SJSA1 (cell line): Measurements from ENCODE around the gene TAF4. TPM values are rescaled to one million over a fixed set of nuclear protein-coding genes. Genes with fewer than 3 reads are reported as not detected.
A peak's percentile ranks its signal among the peaks of the same experiment; 100 is the strongest.

Experiments used
- DNase-seq, 2 experiments: peaks; one replicate each; pipeline ENCODE4 v3.0.0-alpha.2; 2015 to 2020; ENCODE audit warnings: low spot score in 2 of 2, low read depth in 1 of 2
- H3K27ac ChIP-seq: fragments of 250-450 bp; sonication (Bioruptor Pico); 2 replicates; pipeline ENCODE4 v1.5.1; 2020; ENCODE audit warnings: mild to moderate bottlenecking, moderate library complexity
- H3K27me3 ChIP-seq: fragments of 250-450 bp; sonication (Bioruptor Pico); replicated peaks from 2 replicates; pipeline ENCODE4 v1.5.1; 2020; ENCODE audit warnings: mild to moderate bottlenecking, moderate library complexity
- H3K36me3 ChIP-seq: fragments of 250-450 bp; sonication (Bioruptor Pico); 2 replicates; pipeline ENCODE4 v1.5.1; 2020; ENCODE audit warnings: mild to moderate bottlenecking
- H3K4me1 ChIP-seq: fragments of 250-450 bp; sonication (Bioruptor Pico); replicated peaks from 2 replicates; pipeline ENCODE4 v1.6.1; 2021; ENCODE audit warnings: mild to moderate bottlenecking
- H3K4me3 ChIP-seq: fragments of 250-450 bp; sonication (Bioruptor Pico); 2 replicates; pipeline ENCODE4 v1.5.1; 2020; ENCODE audit warnings: mild to moderate bottlenecking
- H3K9me3 ChIP-seq: fragments of 250-450 bp; sonication (Bioruptor Pico); replicated peaks from 2 replicates; pipeline ENCODE4 v1.5.1; 2020; ENCODE audit warnings: mild to moderate bottlenecking
- total RNA-seq: library from RNA; depleted of rRNA; stranded (reverse); fragments of >200 nt; shearing (Covaris generic); gene quantifications from 2 replicates; pipeline ENCODE4 v1.2.3, GENCODE V29; 2014

Gene TAF4
- total RNA-seq, 1 experiment from 2014 or later, result 7.1 TPM

DNA sequence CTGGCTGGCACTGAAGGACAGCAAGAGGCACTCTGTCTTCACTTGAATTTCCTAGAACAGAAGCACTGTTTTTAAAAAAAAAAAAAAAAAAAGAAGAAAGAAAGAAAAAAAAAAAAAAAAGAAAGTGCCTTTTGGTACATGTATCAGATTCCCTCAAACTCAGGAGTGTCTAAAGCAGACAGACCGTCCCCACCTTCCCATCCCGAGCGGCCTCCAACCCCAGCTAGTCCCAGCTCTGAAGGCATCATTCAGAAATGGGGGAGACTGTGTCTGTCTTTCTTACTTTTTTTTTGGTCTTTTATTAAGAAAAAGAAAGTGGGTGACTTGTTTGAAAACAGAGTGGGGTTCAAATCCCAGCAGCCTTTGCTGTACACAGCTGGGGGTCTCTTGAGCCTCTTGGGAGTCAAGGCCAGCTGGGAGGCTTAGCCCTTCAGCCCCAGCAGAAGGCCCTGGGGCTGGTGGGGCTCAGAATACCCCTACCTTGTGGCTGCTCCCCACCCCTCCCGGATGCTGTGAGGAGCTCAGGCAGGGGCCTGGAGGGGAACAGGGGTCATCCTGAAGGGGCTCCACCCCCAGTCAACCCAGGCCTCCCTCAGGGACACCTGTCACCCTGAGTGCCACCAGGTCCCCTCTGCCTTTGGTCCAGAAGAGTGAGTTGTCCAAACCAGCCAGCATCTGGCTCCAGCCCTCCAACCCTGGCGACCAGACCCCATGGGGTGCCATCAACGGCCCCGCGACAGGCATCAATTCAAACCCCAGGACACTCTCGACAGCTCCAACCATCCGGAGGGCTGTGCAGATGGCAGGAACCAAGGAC, 128.3 kb downstream of the TAF4 start:
- no peaks in the 10 kb centered on the region for H3K4me1 ChIP-seq
- no peaks in the 10 kb centered on the region for H3K9me3 ChIP-seq
- peaks cover 10% of the 10 kb centered on the region; the same call in 1 of the 2 replicates for H3K27me3 ChIP-seq
- no peaks in the 10 kb centered on the region for H3K36me3 ChIP-seq
- no peak overlapping the region for H3K4me3 ChIP-seq
- H3K27ac ChIP-seq, result no peak overlapping the region
- peak in 1 of 2 experiments; percentile 22 for DNase-seq

DNA sequence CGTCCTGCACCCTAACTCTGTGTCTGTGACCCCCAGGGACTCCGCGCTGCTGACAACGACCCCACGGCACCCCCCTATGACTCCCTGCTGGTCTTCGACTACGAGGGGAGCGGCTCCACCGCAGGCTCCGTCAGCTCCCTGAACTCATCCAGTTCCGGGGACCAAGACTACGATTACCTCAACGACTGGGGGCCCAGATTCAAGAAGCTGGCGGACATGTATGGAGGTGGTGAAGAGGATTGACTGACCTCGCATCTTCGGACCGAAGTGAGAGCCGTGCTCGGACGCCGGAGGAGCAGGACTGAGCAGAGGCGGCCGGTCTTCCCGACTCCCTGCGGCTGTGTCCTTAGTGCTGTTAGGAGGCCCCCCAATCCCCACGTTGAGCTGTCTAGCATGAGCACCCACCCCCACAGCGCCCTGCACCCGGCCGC, 129.0 kb downstream of the TAF4 start:
- peak in 1 of 2 experiments; percentile 41 for DNase-seq
- H3K9me3 ChIP-seq, result no peaks in the 10 kb centered on the region
- H3K36me3 ChIP-seq, result no peaks in the 10 kb centered on the region
- no peaks in the 10 kb centered on the region for H3K4me1 ChIP-seq
- H3K4me3 ChIP-seq, result no peak overlapping the region
- peaks cover 10% of the 10 kb centered on the region; the same call in 1 of the 2 replicates for H3K27me3 ChIP-seq
- no peak overlapping the region for H3K27ac ChIP-seq

DNA sequence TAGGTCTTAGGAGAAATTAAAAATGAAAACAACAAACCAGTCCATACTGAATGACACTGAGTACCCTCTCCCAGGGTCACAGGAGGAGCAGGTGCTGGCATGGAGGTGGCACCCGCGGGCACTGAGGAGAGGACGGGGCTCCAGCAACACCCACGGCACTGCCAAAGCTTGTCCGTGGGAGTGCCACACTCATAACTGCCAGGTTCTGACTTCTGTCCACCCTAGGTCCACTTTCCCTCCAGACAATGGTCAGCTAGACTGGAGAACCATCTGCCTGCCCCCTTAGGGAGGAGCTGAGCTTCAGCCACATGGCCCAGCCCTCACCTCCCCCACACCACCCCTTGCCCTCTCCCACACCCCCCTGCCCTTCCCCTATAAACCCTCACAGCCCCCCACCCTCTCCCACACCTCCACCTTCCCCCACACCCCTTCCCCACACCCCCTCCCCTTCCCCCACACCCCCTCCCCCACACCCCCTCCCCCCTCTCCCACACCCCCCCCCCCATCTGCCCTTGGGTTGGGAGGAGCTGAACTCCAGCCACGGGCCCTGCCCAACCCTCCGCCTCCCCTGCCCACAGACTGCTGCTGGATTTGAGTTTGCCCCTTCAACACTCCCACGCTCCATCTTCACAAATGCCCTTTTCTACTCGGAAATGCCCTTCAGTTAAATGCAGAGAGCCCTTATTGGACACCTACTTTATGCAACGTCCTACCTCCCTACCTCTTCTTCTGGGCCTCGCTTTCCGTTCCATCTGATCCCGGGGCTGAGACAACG, 129.6 kb downstream of the TAF4 start:
- peak in 1 of 2 experiments; percentile 25 for DNase-seq
- Histone ChIP-seq H3K27me3 (peaks cover 10% of the 10 kb centered on the region; the same call in 1 of the 2 replicates), H3K4me3 (no peak overlapping the region), H3K9me3 (no peaks in the 10 kb centered on the region), H3K36me3 (no peaks in the 10 kb centered on the region), H3K4me1 (no peaks in the 10 kb centered on the region), H3K27ac (no peak overlapping the region)

DNA sequence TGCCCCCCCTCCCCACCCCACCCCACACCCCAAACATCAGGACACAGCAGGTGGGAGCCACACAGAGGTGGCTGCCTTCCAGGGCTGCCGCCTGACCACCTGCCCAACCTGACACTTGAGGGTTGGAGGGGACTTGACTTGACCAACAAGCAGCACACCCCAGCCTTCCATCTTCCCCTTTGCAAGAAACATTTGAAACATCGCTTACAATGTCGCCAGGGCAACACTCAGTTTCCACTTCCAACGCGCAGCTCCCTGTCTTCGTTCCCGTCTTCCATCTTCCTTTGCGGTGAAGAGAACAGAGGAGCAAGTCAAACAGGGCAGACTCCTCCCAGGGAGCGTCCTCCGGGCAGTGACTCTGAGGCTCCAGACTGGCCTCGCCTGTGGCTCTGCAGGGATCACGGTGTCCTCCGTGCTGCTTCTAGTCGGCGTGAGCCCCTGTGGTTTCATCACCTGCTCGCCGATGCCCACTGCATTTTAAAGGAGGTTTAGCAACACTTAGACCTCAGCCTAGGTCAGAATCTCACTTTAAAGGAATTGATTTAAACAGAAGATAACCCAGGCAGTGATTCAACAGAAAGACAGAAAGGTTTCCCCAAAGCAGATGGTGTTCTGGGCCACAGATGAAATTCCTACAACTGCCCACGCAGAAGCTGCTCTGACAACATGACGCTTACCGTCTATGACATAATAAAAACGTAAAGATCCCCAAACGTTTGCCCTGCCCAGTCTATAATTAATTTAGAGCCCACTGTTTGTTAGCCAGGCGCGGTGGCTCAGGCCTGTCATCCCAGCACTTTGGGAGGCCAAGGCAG, 130.8 kb downstream of the TAF4 start:
- H3K27me3 ChIP-seq, result peaks cover 5% of the 10 kb centered on the region; the same call in 1 of the 2 replicates
- peak in 1 of 2 experiments; percentile 34 for DNase-seq
- no peak overlapping the region for H3K4me3 ChIP-seq
- no peak overlapping the region for H3K27ac ChIP-seq
- H3K9me3 ChIP-seq, result no peaks in the 10 kb centered on the region
- H3K36me3 ChIP-seq, result no peaks in the 10 kb centered on the region
- no peaks in the 10 kb centered on the region for H3K4me1 ChIP-seq

DNA sequence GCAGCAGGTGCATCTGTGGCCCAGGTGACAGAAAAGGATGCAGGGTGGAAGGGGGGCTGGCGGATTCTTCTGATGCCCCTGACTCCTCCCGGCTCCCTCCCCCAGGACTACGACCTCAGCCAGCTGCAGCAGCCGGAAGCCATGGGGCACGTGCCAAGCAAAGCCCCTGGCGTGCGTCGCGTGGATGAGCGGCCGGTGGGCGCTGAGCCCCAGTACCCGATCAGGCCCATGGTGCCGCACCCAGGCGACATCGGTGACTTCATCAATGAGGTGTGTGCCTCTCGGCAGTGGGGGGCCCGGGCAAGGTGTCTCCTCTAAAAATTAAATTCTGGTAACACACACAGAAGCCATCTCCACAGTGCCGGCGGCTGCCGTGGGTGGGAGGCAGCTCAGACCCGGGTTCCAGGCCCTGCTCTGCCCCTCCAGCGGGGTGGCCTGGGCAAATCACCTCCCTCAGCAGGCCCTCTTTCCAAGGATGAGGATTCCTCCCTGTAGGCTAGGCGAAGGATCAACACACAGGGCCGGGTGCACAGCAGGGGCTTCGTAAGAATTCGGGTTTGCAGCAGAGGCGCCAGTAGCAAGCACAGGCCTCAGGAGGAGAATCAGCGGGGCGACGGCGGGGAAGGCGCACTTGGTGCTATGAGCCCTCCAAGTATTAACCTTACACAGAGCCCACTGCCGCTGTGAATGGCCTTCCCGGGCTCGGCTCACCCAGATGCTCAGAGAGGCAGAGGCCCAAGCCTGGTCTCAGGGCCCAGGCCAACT, 131.5 kb downstream of the TAF4 start:
- no peaks in the 10 kb centered on the region for H3K36me3 ChIP-seq
- no peak overlapping the region for H3K27ac ChIP-seq
- peaks cover 5% of the 10 kb centered on the region; the same call in 1 of the 2 replicates for H3K27me3 ChIP-seq
- DNase-seq, result peak in 1 of 2 experiments; percentile 42
- H3K9me3 ChIP-seq, result no peaks in the 10 kb centered on the region
- H3K4me3 ChIP-seq, result no peak overlapping the region
- no peaks in the 10 kb centered on the region for H3K4me1 ChIP-seq

DNA sequence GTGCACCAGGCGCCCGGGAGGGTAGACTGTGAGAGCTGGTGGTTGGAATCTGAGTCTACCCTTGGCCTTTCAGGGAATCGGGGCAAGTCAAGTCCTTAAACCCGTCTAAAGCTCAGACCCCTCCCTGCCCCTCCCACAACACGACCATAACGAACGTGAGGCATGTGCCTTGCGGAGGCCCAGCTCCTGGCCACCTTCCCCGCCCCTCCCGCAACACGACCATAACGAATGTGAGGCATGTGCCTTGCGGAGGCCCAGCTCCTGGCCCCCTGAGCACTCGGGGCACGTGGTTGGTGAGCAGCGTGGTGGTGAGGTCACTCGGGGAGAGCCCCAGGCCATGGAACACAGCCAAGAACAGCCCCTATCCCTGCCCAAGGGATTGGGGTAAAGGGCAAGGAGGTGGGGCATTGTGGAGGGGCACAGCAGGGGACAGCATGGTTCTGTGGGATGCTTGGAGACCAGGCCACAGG, 132.2 kb downstream of the TAF4 start:
- Histone ChIP-seq H3K4me3 (no peak overlapping the region), H3K9me3 (no peaks in the 10 kb centered on the region), H3K27ac (no peak overlapping the region), H3K36me3 (no peaks in the 10 kb centered on the region), H3K4me1 (no peaks in the 10 kb centered on the region), H3K27me3 (peaks cover 5% of the 10 kb centered on the region; the same call in 1 of the 2 replicates)
- peak in 1 of 2 experiments; percentile 39 for DNase-seq

DNA sequence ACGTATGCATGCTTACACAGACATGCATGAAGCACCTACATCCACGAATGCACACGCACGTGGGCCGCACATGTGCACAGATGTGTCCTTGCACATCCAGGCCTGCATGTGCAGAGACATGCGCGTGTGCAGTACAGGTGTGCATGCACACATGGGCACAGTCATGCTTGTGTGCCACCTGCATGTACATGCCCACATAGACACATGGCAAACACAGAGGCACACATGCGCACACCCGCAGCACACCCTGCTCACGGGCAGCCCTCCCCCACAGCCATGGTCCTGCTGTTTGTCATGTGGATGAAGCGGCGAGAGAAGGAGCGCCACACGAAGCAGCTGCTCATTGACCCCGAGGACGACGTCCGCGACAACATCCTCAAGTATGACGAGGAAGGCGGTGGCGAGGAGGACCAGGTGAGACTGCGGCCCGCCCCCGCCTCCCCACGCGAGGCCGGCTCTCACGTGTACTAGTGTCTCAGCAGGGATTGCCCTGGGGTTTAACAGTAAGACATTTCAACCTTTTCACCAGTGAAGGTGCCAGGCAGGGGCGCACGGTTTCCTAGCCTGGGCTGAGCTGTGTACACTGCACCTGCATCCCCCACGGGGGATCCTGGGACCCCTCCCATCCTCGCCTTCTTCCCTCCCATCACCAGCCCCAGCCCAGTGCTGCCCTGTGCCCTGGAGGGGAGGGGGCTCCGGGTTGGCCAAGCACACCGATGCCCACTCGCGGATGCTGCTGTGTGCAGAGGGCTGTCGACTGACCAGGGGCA, 132.8 kb downstream of the TAF4 start:
- no peaks in the 10 kb centered on the region for H3K36me3 ChIP-seq
- no peak overlapping the region for H3K27ac ChIP-seq
- H3K4me1 ChIP-seq, result no peaks in the 10 kb centered on the region
- peak in 1 of 2 experiments; percentile 40 for DNase-seq
- no peak overlapping the region for H3K4me3 ChIP-seq
- peaks cover 3% of the 10 kb centered on the region; the same call in 1 of the 2 replicates for H3K27me3 ChIP-seq
- no peaks in the 10 kb centered on the region for H3K9me3 ChIP-seq

DNA sequence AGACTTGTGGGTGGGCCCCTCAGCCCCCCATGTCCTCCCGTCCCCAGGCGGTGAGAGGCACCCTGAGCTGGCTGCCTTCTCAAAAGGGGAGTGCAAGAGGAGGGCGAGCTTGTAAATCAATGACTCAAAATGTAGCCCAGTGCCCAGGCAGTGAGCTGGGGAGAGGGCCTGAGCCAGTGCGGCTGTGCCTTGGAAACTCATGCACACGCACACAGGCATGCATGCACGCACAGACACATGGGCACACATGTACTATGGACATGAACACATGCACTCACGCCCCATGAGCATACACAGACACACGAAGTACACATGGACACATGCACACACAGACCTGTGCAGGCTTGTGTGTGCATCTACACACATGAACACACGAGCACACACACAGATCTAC, 133.5 kb downstream of the TAF4 start:
- no peaks in the 10 kb centered on the region for H3K27me3 ChIP-seq

DNA sequence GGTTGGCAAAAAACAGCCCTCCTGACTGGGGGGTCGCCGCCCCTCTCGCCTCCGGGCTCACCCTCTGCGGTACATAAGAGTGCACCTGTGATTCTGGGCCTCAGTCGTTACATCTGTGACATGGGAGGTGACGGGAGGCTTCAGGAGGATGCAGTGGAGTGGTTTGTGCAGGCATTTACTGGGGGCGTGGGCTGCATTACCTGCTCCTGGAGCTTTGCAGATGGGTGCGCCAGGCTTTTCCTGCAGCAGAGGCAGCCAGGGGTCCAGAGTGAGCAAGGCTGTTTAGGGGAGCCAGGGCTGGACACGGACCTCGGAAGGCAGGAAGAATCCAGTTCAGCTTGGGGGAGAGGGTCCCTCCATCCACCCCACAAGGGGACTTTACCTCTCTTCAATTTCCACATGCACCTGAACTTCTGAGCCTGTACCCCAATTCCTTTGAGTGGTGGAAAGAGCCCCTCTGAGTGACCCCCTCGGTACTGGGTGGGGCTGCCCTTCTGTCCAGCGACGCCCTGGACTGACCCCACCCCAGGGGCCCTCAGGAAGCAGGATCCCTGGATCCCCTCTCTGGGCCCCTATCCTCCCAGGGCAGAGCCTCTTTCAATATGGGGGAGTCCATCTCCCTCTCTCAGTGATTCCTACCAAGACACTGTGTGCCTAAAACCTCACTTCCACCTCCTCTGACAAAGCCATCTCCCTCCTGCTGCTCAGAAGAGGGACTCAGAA, 134.0 kb downstream of the TAF4 start:
- Histone ChIP-seq H3K9me3 (no peaks in the 10 kb centered on the region), H3K36me3 (no peaks in the 10 kb centered on the region), H3K4me1 (no peaks in the 10 kb centered on the region), H3K27me3 (no peaks in the 10 kb centered on the region), H3K4me3 (no peak overlapping the region), H3K27ac (no peak overlapping the region)
- DNase-seq, result peak in 1 of 2 experiments; percentile 27

More for the DNA sequence above, 133.5 kb downstream of the TAF4 start:
- Histone ChIP-seq H3K4me3 (no peak overlapping the region), H3K4me1 (no peaks in the 10 kb centered on the region), H3K27ac (no peak overlapping the region), H3K9me3 (no peaks in the 10 kb centered on the region), H3K36me3 (no peaks in the 10 kb centered on the region)
- peak in 1 of 2 experiments; percentile 30 for DNase-seq

DNA sequence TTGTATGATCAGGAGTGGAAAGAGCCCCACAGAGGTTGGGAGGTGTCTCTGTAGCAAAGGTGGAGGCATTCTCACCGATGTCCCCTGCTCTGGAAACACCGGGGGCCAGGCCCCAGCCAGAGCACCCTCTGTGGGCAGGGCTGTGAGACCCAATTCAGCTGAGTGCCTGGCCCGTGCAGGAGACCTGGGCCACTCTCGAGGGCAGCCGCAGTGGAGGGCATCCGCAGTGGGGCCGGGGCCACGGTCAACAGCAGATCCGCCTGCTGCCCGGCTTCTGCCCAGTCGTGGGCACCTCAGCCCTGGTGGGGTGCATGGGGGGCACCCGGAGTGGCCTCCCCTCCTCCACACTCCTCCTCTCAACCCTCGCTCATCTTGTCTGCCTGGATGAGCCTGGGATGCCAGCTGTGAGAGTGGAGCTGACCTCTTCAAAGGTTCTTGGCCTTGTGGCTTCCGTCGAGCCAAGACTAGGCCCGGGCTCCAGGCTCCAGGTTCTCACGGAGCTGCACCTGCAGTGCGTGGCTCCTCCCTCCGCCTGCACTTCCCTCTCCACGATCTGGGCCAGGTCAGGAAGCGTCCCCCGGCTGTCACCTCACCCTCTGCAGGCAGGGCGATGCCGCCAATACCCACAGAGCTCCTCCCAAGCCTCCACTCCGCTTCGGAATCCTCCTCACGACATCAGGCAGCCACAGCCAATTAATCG, 134.8 kb downstream of the TAF4 start:
- DNase-seq, result peak in 1 of 2 experiments; percentile 28
- Histone ChIP-seq H3K9me3 (no peaks in the 10 kb centered on the region), H3K27me3 (no peaks in the 10 kb centered on the region), H3K4me1 (peaks cover 4% of the 10 kb centered on the region), H3K27ac (no peak overlapping the region), H3K36me3 (no peaks in the 10 kb centered on the region), H3K4me3 (no peak overlapping the region)

DNA sequence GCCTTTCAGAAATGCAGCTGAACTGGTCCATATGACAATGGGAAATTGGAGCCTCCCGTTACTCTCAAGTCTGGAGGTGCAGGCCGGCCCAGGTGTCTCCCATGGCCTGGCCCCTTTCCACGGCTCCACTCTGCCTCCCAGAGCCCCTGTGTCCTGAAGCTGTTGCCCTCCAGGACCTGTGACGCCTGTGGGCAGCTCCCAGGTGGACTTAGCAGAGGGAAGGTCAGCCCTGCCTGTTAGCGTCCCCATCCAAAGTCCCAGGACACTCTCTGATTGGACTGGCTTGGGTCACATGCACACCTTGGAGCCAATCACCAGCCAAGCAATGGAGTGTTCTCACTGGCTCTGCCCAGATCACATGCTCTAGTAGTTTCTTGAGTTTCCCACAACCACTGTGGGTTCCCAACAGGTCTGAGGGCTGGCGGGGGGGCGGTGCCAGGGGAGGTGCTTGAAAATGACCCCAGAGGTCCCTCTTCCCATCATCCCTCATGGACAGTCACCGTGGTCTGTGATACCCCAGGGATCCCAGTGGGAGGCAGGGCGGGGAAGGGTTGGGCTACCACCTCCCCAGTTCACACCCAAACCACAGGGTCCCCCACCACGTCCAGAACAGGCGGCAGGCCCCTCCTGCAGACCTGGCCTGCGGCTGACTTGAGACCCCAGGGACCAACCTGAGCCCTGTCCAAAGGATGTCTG, 135.6 kb downstream of the TAF4 start:
- Histone ChIP-seq H3K27me3 (no peaks in the 10 kb centered on the region), H3K9me3 (no peaks in the 10 kb centered on the region), H3K4me1 (peaks cover 12% of the 10 kb centered on the region), H3K27ac (no peak overlapping the region), H3K36me3 (no peaks in the 10 kb centered on the region), H3K4me3 (no peak overlapping the region)
- DNase-seq, result no peak
